ENCODE measurements around the gene RBM28.

RBM28 gene

DNA sequence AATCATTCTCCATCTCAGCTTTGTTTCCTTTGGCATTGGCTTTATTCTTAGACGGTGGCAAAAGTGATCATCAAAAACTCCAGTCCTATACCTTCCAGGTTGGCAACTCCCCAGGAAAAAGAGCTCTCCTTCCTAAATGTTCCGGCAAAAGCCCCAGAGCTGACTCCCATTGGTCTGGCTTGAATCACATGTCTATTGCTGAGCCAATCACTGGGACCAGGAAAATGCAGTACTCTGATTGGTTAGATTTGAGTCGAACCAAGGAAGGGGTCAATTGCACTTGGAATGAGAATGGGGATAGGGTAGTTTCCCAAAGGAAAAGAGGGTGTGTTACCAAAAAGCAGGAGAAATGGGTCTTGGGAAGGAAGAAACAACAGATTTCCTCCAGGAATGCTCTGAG is 80.3 kb downstream of the RBM28 start:
- no peak overlapping the region for H3K4me3 ChIP-seq (ENCODE audit: low read length)
- TF ChIP-seq, protein P1, sequence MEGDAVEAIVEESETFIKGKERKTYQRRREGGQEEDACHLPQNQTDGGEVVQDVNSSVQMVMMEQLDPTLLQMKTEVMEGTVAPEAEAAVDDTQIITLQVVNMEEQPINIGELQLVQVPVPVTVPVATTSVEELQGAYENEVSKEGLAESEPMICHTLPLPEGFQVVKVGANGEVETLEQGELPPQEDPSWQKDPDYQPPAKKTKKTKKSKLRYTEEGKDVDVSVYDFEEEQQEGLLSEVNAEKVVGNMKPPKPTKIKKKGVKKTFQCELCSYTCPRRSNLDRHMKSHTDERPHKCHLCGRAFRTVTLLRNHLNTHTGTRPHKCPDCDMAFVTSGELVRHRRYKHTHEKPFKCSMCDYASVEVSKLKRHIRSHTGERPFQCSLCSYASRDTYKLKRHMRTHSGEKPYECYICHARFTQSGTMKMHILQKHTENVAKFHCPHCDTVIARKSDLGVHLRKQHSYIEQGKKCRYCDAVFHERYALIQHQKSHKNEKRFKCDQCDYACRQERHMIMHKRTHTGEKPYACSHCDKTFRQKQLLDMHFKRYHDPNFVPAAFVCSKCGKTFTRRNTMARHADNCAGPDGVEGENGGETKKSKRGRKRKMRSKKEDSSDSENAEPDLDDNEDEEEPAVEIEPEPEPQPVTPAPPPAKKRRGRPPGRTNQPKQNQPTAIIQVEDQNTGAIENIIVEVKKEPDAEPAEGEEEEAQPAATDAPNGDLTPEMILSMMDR (conservative IDR thresholded peaks at IDR 0.05; ENCODE audit: low read length): no peak
- no peak for DNase-seq (ENCODE audit: low read depth)

DNA sequence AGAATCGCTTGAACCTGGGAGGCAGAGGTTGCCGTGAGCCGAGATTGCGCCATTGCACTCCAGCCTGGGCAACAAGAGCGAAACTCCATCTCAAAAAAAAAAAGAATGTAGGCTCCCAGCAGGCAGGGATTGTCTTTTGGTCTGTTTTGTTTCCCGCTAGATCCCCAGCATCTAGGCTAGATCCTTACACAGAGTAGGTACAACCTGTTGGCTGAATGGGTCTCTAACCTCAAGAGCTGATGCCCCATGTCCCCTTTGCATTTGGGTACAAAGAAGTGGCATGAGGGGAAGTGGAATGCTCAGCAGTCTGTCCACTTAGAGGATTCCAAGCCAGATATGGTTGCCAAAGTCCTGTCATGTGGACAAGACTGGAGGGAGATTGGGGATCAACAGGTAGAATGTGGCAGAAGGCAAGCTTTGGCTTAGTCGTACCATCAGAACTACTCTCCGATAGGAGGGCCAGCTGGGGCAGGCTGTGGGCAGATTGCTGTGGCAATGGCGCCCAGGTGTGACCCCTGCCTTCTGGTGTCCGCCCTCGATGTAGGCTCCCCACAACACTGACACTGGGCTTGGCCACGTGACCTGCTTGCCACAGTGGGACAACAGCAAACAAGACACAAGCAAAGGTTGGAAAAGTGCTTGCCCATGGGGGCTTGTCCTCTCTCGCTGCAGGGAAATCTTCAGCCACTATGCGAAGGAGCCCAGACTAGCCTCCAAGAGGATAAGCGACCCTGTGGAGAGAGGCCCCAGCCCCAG is 81.3 kb downstream of the RBM28 start:
- no peak for DNase-seq (ENCODE audit: low read depth)
- TF ChIP-seq, protein P1 (conservative IDR thresholded peaks at IDR 0.05; ENCODE audit: low read length): no peak
- no peak overlapping the region for H3K4me3 ChIP-seq (ENCODE audit: low read length)

DNA sequence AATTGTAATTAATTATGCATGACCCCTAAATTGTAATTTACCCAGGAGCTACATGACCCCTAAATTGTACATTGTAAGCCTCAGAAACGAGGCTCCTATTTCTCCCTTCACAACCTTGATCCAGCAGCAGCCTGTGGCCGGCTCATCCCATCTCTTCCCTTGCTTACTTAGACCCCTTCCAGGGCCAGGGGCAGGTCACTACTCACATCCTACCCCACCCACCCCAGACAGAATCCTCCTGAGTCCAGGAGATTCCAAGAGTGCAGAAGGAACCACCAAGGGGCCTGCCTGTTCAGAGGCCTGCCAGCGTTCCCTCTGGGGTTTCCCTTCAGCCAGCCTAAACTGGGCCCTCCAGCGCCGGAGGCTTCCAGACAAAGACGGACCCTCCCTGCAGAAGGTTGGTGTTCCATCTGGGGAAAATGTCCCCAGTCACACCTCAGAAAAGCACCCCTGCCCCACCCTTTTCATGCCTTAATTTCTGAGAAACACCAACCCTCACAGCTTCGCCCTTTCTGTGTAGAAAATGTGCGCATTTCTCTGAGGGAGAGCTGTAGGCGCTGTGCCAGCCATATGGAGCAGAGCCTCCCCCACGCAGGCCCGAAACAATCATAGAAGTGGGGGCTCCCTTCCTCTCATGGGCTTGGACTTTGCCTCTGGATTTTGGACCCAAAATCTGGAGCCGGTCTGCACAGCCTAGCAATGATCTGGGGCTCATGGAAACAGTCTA is 83.5 kb downstream of the RBM28 start:
- TF ChIP-seq, protein P1 (conservative IDR thresholded peaks at IDR 0.05; ENCODE audit: low read length): no peak
- no peak overlapping the region for H3K4me3 ChIP-seq (ENCODE audit: low read length)
- DNase-seq (ENCODE audit: low read depth): no peak

DNA sequence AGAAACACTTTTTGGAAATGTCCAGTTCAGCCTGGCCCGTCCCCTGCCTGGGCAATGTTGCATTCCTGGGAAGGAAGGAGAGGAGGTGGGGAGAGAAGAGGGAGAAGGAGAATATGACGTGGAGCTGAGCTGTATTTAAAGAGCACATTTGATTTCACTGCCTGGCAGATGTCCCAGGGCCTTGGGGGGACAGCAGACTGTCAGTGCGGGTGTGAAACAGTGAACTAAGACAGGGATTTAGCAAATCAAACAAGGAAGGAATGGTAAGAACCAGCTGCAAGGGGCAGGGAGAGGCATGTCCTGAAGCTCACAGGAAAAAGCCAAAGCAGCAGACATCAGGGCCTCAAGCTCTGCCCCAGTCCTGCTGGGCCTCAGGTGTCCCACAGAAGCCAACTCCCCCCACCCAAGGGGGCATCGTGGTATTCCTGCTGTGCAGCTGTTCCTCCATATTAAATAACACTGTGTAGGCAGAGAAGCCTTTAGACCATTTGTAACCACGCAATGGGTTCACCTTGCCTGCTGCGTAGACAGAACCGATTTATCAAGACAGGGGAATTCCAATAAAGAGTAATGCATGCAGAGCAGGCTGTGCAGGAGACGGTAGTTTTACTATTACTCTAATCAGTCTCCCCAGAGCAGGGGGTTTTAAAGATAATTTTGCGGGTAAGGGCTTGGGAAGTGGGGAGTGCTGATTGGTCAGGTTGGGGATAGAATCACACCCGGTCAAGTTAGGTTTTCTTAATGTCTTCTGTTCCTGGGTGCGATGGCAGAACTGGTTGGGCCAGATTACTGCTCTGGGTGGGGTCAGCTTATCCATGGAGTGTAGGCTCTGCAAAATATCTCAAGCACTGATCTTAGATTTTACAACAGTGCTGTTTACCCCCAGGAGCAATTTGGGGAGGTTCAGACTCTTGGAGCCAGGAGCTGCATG is 84.3 kb downstream of the RBM28 start:
- H3K4me3 ChIP-seq (ENCODE audit: low read length): no peak overlapping the region
- TF ChIP-seq, protein P1 (conservative IDR thresholded peaks at IDR 0.05; ENCODE audit: low read length): no peak
- DNase-seq (ENCODE audit: low read depth): peak; percentile 30

DNA sequence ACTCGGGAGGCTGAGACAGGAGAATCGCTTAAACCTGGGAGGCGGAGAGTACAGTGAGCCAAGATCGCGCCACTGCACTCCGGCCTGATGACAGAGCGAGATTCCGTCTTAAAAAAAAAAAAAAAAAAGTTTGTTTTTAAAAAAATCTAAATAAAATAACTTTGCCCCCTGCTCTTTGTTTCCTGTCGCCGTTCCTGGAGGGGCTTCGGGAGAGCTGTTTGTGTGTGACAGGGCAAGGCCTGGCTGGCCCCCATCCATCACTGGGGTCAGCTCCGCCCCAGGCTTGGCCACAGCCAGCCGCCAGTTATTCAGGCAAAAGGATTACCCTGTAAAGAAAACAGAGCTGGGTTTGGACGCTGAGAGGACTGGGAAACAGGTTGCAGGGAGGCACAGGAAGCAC is 86.2 kb downstream of the RBM28 start:
- no peak for DNase-seq (ENCODE audit: low read depth)
- TF ChIP-seq, protein P1 (conservative IDR thresholded peaks at IDR 0.05; ENCODE audit: low read length): no peak
- H3K4me3 ChIP-seq (ENCODE audit: low read length): no peak overlapping the region

DNA sequence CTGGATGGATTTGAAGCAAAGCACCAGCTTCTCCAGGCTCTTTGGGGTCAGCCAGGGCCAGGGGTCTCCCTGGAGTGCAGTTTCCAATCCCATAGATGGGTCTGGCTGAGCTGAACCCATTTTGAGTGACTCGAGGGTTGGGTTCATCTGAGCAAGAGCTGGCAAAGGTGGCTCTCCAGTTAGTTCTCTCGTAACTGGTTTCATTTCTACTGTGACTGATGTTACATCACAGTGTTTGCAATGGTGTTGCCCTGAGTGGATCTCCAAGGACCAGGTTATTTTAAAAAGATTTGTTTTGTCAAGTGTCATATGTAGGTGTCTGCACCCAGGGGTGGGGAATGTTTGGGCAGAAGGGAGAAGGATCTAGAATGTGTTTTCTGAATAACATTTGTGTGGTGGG is 88.4 kb downstream of the RBM28 start:
- H3K4me3 ChIP-seq (ENCODE audit: low read length): no peak overlapping the region
- no peak for DNase-seq (ENCODE audit: low read depth)
- TF ChIP-seq, protein P1 (conservative IDR thresholded peaks at IDR 0.05; ENCODE audit: low read length): no peak

All from AG10803 (cell line).